Kidney epithelial cell (primary cell): ENCODE measurements around the gene CASTOR1. TPM values are rescaled to one million over a fixed set of nuclear protein-coding genes. Genes with fewer than 3 reads are reported as not detected.

ENCODE experiments used
- DNase-seq: peaks from one replicate; pipeline ENCODE4 v3.0.0-alpha.2; 2010; ENCODE audit warnings: low read depth
- H3K27me3 ChIP-seq: 2 replicates; pipeline ENCODE4 v1.6.0; 2011; ENCODE audit warnings: low read length; ENCODE audit not compliant: control insufficient read depth, insufficient read depth
- H3K36me3 ChIP-seq: 2 replicates; pipeline ENCODE4 v1.5.1; 2011; ENCODE audit warnings: low read length; ENCODE audit not compliant: control insufficient read depth, insufficient read depth
- H3K4me3 ChIP-seq: 2 replicates; pipeline ENCODE4 v1.5.1; 2011; ENCODE audit warnings: low read depth, mild to moderate bottlenecking, control low read depth, low read length
- total RNA-seq: library from RNA; depleted of rRNA; stranded (reverse); fragments of >200 nt; gene quantifications from 2 replicates; pipeline ENCODE4 v1.2.3, GENCODE V29; 2015
- TF ChIP-seq, protein P1 (sequence below): IDR thresholded peaks from 2 replicates; pipeline ENCODE4 v1.5.1; 2011; ENCODE audit warnings: mild to moderate bottlenecking, moderate library complexity, low read length, control low read depth, inconsistent platforms; ENCODE audit not compliant: insufficient read depth, poor library complexity, severe bottlenecking

Gene CASTOR1
- total RNA-seq, 1 donor from 2014 or later: 10.5 TPM

DNA sequence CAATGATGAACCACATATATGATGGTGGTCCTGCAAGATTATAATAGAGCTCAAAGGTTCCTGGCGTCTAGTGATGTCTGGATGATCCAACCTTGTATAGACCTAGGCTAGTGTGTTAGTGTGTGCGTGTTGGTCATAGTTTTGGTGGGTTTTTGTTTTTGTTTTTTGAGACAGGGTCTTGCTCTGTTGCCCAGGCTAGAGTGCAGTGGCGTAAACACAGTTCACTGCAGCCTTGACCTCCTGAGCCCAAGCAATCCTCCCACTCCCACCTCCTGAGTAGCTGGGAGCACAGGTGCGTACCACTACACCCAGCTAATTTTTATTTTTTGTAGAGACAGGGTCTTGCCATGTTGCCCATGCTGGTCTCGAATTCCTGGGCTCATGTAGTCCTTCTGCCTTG is 9.4 kb downstream of the CASTOR1 start:
- Histone ChIP-seq H3K4me3 (no peak overlapping the region), H3K27me3 (no peaks in the 10 kb centered on the region), H3K36me3 (no peaks in the 10 kb centered on the region)
- TF ChIP-seq, protein P1, sequence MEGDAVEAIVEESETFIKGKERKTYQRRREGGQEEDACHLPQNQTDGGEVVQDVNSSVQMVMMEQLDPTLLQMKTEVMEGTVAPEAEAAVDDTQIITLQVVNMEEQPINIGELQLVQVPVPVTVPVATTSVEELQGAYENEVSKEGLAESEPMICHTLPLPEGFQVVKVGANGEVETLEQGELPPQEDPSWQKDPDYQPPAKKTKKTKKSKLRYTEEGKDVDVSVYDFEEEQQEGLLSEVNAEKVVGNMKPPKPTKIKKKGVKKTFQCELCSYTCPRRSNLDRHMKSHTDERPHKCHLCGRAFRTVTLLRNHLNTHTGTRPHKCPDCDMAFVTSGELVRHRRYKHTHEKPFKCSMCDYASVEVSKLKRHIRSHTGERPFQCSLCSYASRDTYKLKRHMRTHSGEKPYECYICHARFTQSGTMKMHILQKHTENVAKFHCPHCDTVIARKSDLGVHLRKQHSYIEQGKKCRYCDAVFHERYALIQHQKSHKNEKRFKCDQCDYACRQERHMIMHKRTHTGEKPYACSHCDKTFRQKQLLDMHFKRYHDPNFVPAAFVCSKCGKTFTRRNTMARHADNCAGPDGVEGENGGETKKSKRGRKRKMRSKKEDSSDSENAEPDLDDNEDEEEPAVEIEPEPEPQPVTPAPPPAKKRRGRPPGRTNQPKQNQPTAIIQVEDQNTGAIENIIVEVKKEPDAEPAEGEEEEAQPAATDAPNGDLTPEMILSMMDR: no peak
- DNase-seq: no peak

DNA sequence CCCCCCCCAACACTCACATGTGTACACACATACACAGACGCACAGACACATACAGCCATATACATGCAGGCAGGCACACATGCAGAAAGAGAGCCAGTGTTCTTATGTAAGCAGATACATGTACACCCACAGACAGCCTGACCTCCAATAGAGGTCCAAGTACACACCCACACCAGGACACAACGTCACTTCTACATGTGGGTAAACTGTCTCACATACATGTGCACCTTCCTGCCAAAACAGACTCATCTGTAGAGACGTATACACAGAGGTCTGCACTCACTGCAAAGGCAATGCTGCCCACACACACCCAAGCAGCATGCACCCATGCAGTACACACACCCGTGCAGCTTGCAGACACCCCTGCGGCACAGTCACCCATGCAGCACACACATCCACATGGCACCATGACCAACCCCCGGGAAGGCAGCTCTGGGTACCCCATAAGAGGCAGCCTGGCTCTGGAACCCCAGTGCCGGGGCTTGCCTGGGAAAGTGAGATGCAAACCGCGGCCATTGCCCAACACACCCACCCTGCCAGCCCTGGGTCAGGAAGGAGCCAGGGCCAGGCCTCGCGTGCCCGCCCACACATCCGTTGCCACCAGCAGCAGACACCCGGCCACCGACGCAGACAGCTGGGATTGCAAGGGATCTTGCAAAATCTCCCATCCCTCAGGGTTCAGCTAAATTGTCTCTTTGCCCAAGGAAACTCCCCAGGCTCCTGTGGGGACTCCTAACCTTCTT is 10.1 kb downstream of the CASTOR1 start:
- Histone ChIP-seq H3K27me3 (no peaks in the 10 kb centered on the region), H3K4me3 (no peak overlapping the region), H3K36me3 (no peaks in the 10 kb centered on the region)
- no peak for DNase-seq
- TF ChIP-seq, protein P1: no peak

- Histone ChIP-seq H3K27me3 (no peaks in the 10 kb centered on the region), H3K36me3 (no peaks in the 10 kb centered on the region), H3K4me3 (no peak overlapping the region)
- no peak for DNase-seq
- TF ChIP-seq, protein P1: no peak
Observed at GRCh38 chr22:30277547-30278344, 11.6 kb downstream of the CASTOR1 start.

- Histone ChIP-seq H3K36me3 (no peaks in the 10 kb centered on the region), H3K4me3 (no peak overlapping the region), H3K27me3 (no peaks in the 10 kb centered on the region)
- TF ChIP-seq, protein P1: no peak
- no peak for DNase-seq
Observed at GRCh38 chr22:30276039-30276438, 13.3 kb downstream of the CASTOR1 start.

DNA sequence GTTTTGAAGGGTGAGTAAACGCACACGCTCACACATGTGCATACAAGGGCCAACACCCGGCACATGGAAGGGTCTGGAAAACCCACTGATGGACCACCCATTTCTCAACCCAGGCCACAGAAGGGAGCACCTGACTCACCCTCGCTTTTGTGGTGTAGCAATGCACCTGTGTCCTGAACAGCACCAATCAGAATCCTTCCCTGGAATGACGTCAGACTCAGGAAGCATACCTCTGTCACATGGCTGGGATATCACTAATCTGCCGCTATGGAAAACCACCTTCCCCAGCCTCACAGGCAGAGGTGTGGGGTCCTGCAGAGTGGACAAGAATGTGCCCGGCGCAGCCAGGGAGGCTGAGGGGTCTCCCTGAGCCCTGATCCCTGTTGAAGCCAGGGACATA is 13.7 kb downstream of the CASTOR1 start:
- Histone ChIP-seq H3K4me3 (no peak overlapping the region), H3K36me3 (no peaks in the 10 kb centered on the region), H3K27me3 (no peaks in the 10 kb centered on the region)
- TF ChIP-seq, protein P1: no peak
- no peak for DNase-seq

DNA sequence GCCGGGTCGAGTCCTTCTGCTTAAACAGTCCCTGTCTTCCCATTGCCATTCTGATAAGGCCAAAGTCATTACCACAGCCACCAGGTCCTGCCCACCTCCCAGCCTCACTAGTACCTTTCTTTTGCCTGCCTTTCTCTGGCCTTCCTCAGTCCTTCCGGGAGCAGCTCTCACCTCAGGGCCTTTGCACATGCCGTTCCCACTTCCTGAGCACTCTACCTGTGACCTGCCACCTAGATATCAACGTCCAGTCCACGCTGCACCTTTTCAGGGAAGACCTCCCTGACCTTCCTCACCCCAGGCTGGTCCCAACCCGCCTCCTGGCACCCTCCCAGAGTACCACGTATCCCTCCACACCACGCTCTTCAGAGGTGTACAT is 14.9 kb downstream of the CASTOR1 start:
- H3K27me3 ChIP-seq: no peaks in the 10 kb centered on the region
- no peak overlapping the region for H3K4me3 ChIP-seq
- H3K36me3 ChIP-seq: no peaks in the 10 kb centered on the region
- TF ChIP-seq, protein P1: no peak
- DNase-seq: no peak
